ENCODE data around the gene SMURF2. TPM values are rescaled to one million over a fixed set of nuclear protein-coding genes. Genes with fewer than 3 reads are reported as not detected.

The SMURF2 gene
- total and polyA plus RNA-seq, 2 of the 4 experiments (the other 2 are of a cell fraction) = 131 to 774 TPM

- Histone ChIP-seq H3K9me1 (ENCODE audit: insufficient read depth, low read length) (peaks cover 14% of the 10 kb centered on the region), H3K23ac (ENCODE audit: low read depth, low read length) (peak overlapping the region; percentile 25; the same call in 1 of the 2 replicates), H3K27me3 (ENCODE audit: control insufficient read depth, insufficient read depth, low read length) (no peaks in the 10 kb centered on the region), H4K5ac (ENCODE audit: low read depth, low read length) (no peak overlapping the region), H4K91ac (ENCODE audit: insufficient read depth, low read depth, low read length) (no peak overlapping the region), H2AFZ (replicated peaks; ENCODE audit: low read length, poor library complexity) (no peak overlapping the region), H3K4me1 (ENCODE audit: control insufficient read depth, insufficient read depth, low read length) (peaks cover 11% of the 10 kb centered on the region), H3K18ac (ENCODE audit: low read depth, low read length) (no peak overlapping the region), H3K56ac (ENCODE audit: extremely low read depth, insufficient read depth, low read length) (no peak overlapping the region), H2AK5ac (ENCODE audit: low read depth, low read length) (no peak overlapping the region), H2BK15ac (ENCODE audit: low read depth, low read length) (no peak overlapping the region), H2AK9ac (replicated peaks; ENCODE audit: low read depth, low read length, poor library complexity) (no peak overlapping the region), H2BK5ac (ENCODE audit: low read depth, low read length, poor library complexity, severe bottlenecking) (no peak overlapping the region), H3K4me3 (ENCODE audit: insufficient read depth, low read depth, low read length) (no peak overlapping the region), H3K4me2 (ENCODE audit: low read depth, low read length) (no peak overlapping the region), H2BK20ac (ENCODE audit: low read depth, low read length) (no peak overlapping the region), H3K79me1 (ENCODE audit: low read depth in 1 of 2, low read length in 2 of 2) (peaks cover 0 to 35% of the 10 kb centered on the region in 2 experiments; a peak in 2 of 4 replicates), H2BK120ac (ENCODE audit: low read depth, low read length) (no peak overlapping the region), H4K20me1 (ENCODE audit: insufficient read depth, low read length) (peaks cover 100% of the 10 kb centered on the region), H3K36me3 (ENCODE audit: control insufficient read depth, insufficient read depth, low read length) (peaks cover 17% of the 10 kb centered on the region), H3K9me3 (ENCODE audit: control insufficient read depth, insufficient read depth, low read length) (no peaks in the 10 kb centered on the region), H3K9ac (ENCODE audit: low read depth, low read length) (no peak overlapping the region), H4K8ac (ENCODE audit: low read depth in 2 of 2, low read length in 2 of 2) (no peak overlapping the region), H3K14ac (replicated peaks; ENCODE audit: low read depth, low read length) (no peak overlapping the region), H3K27ac (ENCODE audit: insufficient read depth, low read length) (no peak overlapping the region), H3K4ac (ENCODE audit: low read depth, low read length) (no peak overlapping the region)
- DNase-seq (no peak), ATAC-seq (ENCODE audit: low read depth) (no peak)
- dilution Hi-C loops (cut with HindIII; ENCODE audit: low sequenced_read_pairs, unreplicated experiment) = no loop called here
- no CpG with 5 or more reads among the region's 4 CpGs for WGBS, 2 experiments (ENCODE audit: extremely low coverage in 2 of 2, insufficient read length in 1 of 2)
- TF ChIP-seq USF2 (IDR thresholded peaks at IDR 0.05; ENCODE audit: low read depth, low read length) = no peak
- TF ChIP-seq POLR2A (IDR thresholded peaks at IDR 0.05; ENCODE audit: low read depth, low read length) = no peak
- no peak for TF ChIP-seq CEBPB (IDR thresholded peaks at IDR 0.05; ENCODE audit: low read depth, low read length)
- TF ChIP-seq RAD21 (IDR thresholded peaks at IDR 0.05; ENCODE audit: low read length) = no peak
- TF ChIP-seq MAFK (IDR thresholded peaks at IDR 0.05; ENCODE audit: low read depth, low read length) = no peak
- TF ChIP-seq SMC3 (IDR thresholded peaks at IDR 0.05; ENCODE audit: low read depth, low read length) = no peak
- no peak for TF ChIP-seq CTCF (conservative IDR thresholded peaks at IDR 0.05; ENCODE audit: low read depth, low read length)
- no peak for TF ChIP-seq NFE2L2 (IDR thresholded peaks at IDR 0.05; ENCODE audit: low read depth, low read length)
- no peak for TF ChIP-seq MAZ (IDR thresholded peaks at IDR 0.05; ENCODE audit: borderline replicate concordance, low read depth, low read length)
- no peak for TF ChIP-seq BHLHE40 (IDR thresholded peaks at IDR 0.05; ENCODE audit: low read depth, low read length)
- no peak for TF ChIP-seq RFX5 (IDR thresholded peaks at IDR 0.05; ENCODE audit: low read depth, low read length)
- no peak for TF ChIP-seq MXI1 (IDR thresholded peaks at IDR 0.05; ENCODE audit: borderline replicate concordance, low read depth, low read length)
- TF ChIP-seq RCOR1 (IDR thresholded peaks at IDR 0.05; ENCODE audit: insufficient replicate concordance, low read length) = no peak
- TF ChIP-seq FOS (IDR thresholded peaks at IDR 0.05; ENCODE audit: low read depth, low read length) = no peak
- no peak for TF ChIP-seq ELK1 (IDR thresholded peaks at IDR 0.05; ENCODE audit: borderline replicate concordance, low read depth, low read length)
- TF ChIP-seq CHD1 (IDR thresholded peaks at IDR 0.05; ENCODE audit: low read depth, low read length) = no peak
- BruUV-seq (replicated peaks) = TSS peak; percentile 1
- in situ Hi-C loops (cut with MboI; ENCODE audit: low sequenced_read_pairs) = loop anchor here (25.0 kb wide), 1 partner anchor 313 kb away; no protein-coding TSS in a partner anchor
- intact Hi-C loops (cut with micrococcal nuclease) = no loop called here
- CTCF ChIA-PET = no interaction called here
- POLR2A ChIA-PET (ENCODE audit: unreplicated experiment) = no interaction called here
These were observed 36.6 kb downstream of the SMURF2 start for GRCh38 chr17:64625541-64625940.

All from IMR-90 (cell line).